NT2/D1 (cell line): ENCODE measurements around the gene ZNF831.

Experiments used
- SUZ12 ChIP-seq: IDR thresholded peaks from 2 replicates; pipeline ENCODE4 v1.6.1; 2011; ENCODE audit not compliant: insufficient read length, insufficient read depth; ENCODE audit errors: extremely low read depth
- YY1 ChIP-seq: IDR thresholded peaks from 2 replicates; pipeline ENCODE4 v1.6.1; 2011; ENCODE audit not compliant: insufficient read length, insufficient read depth

DNA sequence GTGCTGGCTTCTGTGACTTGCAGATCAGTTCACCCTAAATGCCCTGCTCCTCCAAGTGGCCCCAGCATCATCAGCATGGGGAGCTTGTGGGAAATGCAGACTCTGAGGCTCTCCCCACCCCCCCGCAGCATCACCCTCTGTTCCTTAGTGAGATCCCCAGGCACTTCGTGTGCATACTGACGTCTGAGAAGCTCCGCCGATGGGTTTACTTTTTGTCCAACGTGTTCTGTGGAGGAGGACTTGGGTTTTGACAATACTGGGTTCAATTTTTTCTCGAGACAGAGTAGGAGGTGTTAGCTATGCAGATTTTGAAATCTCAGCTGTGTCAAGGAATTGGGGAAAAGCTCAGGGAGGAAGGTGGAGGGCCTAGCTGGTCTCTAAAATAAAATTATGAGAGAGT lies 38.3 kb upstream of the ZNF831 start:
- no peak for TF ChIP-seq SUZ12
- TF ChIP-seq YY1, result no peak
